Measurements from ENCODE around the gene PNKD.

Gene PNKD, protein sequence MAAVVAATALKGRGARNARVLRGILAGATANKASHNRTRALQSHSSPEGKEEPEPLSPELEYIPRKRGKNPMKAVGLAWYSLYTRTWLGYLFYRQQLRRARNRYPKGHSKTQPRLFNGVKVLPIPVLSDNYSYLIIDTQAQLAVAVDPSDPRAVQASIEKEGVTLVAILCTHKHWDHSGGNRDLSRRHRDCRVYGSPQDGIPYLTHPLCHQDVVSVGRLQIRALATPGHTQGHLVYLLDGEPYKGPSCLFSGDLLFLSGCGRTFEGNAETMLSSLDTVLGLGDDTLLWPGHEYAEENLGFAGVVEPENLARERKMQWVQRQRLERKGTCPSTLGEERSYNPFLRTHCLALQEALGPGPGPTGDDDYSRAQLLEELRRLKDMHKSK

DNA sequence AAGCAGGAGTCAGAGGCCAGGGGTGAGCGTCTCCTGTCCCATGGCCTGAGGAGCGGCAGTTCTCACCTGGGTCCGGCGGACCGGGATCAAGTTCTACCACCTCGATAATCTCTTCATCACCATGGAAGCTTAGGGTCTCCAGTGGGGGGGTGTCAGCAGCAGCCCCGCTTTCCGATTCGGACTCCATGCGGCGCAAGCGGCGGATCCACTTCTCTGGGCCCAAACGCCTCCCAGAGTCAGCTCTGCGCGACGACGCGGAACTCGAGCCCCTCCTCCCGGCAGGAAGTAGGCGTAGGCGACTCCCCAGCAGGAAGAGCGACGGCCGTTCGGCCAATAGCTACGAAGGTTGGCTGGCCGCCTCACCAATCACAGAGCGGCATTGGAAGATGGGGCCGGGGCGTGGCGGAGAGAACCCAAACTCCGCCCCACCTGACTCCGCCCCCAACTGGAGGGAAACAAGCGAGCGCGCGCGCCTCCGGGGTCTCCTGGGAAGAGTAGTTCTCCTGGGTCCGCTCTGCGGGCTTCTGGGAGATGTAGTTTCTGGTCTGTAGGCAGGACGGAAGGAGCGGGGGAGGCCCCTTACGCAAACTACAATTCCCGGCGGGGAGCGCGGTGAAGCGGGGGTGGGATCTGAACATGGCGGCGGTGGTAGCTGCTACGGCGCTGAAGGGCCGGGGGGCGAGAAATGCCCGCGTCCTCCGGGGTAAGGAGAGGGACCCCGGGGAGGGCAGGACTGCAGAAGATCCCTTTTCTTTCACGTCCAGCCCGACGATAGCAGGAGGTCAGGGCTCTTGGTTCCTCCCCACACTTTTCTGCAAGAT is at the start of gene PNKD, which contains the start of gene AAMP:
Gene PNKD (plus strand): TSS at position 620 of the 821 bp plus-strand sequence. CDS start 17 bp downstream, at position 637.
Gene AAMP (minus strand): TSS at position 238 of the 821 bp plus-strand sequence. CDS start 51 bp downstream, at position 187.
- peak; percentile 100 for DNase-seq

DNA sequence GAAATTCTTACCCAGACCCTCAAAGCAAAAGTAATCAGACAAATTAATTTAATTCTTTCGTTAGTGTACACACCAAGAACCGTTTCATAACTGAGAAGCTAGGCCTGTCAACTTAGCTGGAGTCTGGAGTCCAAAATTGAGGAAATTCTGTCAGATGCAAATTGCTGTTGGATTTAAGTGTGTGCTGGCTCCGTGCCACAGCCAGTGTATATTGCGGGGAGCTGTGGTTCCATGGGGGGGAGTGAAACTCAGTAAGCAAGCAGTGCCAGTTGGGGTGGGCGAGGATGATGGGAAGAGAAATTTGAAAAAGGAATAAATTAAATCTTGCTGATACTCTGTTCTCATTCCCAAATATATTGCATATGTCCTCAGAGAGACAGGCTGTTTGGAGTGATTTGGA is 49.3 kb upstream of the PNKD start:
- DNase-seq, result no peak

DNA sequence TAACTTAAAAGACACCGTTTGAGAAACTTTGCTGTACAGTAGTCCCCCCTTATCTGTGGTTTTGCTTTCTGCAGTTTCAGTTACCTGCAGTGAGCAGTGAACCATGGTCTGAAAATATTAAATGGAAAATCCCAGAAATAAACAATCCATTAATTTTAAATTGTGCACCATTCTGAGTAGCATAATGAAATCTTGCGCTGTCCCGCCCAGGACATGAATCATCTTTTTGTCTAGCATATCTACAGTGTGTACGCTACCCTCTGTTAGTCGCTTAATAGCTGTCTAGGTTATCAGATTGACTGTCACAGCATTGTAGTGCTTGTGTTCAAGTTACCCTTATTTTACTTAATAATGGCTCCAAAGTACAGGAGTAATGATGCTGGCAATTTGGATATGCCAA is 47.3 kb upstream of the PNKD start:
- peak; percentile 37 for DNase-seq

DNA sequence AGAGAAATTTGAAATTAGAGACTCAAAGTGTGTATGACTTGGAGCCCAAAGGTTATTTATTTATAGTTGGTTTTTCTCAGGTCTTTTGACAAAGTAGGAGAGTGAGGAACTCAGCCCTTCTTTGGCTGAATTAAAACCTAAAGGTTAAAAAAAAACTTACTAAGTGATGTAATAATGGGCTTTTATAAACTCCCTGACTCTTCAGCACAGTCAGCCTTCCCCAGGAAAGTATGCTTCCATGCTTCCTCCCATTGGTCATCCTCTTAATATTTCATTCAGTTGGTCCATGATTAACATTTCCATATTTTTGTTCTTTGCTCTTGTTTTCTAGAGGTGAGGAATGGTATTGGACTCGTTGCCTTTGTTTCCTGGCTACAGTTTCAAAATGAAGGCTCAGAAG is 46.1 kb upstream of the PNKD start:
- DNase-seq, result no peak

DNA sequence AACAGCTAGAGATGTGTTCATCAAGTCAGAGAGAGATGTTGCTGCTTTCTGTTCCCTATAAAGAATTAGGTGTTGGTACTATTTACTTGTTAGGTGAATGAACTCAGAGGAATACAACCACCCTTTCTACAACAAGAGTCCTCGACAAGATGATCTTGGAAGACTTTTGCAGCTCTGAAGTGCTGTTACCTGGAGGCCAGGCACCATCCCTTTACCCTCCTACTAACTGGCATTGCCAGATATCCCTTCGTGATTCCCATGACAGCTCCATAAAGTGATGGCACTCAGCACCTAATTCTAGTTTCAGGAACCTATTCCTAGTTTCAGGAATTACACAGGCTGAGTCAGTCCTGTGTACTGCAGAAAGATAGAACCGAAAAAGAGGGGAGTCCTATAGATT is 43.4 kb upstream of the PNKD start:
- DNase-seq, result no peak

DNA sequence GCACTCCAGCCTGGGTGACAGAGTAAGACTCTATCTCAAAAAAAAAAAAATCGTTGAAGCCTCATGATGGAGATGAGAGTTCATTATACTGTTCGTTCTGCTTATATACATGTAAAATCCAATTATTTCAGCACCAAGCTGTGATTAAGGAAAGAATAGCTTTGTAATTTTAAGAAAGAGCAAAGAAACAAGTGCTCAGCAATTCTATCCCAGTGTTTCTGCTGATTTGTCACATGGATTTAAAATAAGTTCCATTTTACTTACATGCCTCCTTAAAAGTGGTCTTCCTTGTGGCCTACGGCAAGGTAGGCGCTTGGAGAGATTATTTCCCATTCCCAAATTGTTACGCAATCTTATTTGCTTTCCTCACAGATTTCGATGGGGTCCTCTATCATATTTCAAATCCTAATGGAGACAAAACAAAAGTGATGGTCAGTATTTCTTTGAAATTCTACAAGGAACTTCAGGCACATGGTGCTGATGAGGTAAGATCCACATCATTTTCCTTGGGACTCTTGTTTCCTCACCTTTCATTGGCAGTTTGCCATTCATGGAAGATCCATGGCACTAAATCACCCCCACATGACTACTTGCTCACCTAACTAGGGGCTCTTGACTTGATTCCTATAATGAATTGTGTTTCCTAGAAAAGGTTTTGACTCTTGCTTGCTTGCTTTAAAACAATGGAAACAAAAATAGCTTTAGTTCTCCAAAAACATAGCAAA is 41.8 kb upstream of the PNKD start:
- no peak for DNase-seq

DNA sequence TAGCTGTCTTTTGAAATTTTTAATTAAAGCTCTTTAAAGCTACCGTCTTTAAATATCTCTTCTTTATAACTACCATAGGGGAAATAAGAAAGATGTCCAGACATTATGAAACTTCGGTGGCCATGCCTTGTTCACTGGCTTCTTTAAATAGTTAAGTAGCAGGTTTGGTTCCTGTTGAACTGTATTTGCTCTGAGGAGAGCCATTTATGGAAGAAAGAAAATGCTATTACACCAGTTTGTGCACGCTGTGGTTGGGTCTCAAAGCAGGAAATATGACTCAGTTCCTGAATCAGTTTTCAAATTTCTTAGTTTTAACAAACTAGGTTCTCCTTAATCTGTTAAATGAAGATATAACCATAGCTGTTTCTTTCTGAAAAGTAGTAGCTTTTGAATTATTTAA is 41.1 kb upstream of the PNKD start:
- peak; percentile 69 for DNase-seq

DNA sequence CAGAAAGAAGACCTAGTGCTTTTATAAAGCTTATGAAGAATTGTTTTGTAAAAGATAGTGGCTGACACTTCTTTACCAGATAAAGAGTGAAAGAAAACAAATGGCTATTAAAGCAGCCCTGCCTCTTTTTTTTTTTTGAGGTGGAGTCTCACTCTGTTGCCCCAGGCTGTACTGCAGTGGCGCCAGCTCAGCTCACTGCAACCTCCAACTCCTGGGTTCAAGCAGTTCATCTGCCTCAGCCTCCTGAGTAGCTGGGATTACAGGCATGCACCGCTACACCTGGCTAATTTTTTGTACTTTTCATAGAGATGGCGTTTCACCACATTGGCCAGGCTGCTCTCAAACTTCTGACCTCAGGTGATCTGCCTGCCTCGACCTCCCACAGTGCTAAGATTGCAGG is 40.5 kb upstream of the PNKD start:
- DNase-seq, result no peak

DNA sequence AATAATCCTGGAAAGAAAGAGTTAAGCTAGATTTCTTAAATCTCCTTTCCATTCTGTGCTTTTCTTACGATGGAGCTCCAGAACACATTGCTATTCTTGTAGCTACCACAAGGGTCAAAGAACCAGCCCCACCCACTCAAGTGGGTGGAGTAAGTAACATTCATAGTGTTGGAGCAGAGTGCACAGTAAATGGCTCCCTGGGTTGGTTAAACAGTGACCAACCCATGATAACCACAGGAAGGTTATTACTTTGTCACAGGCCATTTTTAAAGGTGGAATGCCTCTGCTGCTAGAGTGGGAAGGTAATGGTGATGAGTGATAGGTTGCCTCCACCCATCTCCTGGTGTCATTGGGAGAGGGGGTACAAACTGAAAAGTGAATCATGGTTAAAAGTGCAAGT is 39.4 kb upstream of the PNKD start:
- DNase-seq, result peak; percentile 60

DNA sequence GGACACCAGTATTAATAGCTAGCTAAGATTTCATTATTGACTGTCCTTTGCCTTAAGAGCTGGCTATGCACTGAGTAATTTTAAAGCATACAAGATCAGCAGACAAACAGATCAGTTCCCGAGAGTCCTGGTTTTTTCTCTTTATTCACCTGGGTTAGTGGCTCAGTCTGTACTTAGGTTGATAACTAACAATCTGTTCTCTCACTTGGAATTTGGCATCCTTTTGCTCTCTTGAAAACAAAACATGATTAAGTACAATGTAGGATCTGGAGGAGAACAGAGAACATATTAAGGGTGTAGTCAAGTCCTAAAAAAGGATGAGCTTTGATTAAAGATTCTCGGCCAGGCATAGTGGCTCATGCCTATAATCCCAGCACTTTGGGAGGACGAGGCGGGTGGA is 36.8 kb upstream of the PNKD start:
- DNase-seq, result no peak

DNA sequence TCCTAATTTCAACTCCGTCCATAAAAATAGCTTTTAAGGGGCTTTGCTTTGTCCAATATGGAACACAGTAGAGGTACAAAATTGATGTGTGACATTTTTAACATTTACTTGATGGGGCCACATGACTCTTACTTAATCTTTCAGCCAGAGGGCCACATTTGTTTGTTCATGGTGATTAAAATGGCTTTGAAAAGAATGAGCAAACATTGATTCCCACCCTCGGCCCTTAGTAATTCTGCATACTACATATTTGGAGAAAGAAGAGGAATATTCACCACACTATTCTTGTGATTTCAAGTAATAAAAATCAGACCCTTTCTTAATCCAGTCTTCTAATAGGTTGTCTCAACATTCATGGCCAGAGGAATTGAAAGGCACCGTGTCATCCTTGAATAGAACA is 35.8 kb upstream of the PNKD start:
- no peak for DNase-seq

DNA sequence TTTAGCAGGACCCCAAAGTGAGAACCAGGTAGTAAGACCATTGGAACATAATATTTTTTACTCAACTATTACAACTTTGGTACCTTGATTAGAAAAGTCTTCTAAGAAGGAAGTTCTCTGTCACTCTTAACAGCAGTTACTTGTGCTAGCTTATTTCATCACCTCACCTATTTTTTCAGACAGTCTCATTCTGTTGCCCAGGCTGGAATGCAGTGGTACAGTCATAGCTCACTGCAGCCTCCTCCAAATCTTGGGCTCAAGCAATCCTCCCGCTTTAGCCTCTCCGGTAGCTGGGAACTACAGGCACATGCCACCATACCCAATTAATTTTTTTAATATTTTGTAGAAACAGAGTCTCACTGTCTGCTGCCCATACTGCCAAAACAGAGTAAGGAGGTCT is 35.3 kb upstream of the PNKD start:
- DNase-seq, result no peak

DNA sequence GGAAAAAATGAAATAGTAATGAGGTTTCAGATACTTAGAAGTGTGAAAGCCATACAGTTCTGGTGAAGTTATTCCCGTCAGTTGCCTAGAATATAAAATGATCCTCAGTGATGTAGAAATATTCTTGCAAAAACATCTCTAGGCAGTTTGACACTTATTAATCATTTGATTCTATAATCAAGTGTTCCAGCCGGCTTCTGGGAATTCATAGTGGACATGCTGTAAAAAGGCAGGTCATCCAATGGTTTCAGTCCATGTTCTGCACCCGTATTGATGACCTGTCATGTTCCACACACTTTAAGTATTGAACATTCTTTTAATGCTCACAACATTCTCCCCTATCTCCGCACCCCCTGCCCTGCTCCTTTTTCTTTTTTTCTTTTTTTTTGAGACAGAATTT is 33.5 kb upstream of the PNKD start:
- no peak for DNase-seq

DNA sequence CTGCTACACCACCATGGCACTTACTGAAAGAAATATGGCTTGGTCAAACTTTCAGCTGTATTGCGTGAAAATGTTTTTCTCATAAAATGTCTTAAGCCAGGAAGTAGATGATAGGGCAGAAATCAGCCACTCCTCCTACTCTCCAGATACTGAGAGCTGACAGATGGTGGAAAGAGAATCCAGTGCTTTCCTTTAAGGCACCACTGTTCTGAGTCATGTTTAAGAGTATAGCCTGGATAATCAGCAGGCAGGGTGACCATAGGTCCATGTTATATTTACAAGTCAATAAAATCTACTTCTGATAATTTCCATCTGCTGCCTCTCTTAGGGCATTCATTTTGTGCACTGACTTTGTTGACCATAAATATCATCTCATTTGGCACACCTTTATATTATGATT is 31.4 kb upstream of the PNKD start:
- DNase-seq, result no peak

DNA sequence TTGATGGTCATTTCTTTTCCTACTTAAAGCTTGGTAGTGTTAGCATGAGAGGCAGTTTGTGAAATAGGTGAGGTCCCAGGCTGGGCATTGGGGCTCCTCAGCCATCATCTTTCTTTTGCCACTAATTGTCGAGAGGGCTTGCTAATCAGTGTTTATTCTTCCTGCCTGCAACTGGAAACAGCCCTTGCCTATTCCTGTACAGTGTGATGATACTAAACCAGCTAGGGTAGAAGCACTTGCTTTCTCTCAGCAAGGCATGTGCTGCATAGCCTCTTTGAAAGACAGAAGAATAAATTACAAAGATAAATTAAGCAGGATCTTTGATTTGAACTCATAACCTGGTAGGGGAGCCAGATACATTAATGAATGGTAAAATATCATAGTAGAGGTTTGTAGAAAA is 26.1 kb upstream of the PNKD start:
- no peak for DNase-seq

DNA sequence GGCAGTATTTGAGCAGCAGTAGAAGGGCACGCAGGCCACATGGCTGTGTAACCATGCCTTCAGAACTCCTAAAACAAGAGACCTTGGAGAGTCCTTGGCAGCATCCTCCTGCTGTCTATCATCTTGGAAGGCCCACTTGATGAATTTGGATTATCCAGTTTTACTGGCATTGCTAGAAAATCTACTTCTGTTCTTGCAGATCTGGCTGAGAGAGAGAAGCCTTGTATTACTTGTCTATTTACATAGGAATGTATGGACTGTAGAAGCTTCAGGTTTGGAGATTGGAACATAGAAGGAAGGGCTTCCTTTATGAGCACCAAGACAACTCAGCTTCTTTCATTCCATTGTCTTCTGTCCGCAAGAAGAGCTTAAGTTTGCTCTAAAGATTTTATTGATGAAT is 25.7 kb upstream of the PNKD start:
- DNase-seq, result no peak

DNA sequence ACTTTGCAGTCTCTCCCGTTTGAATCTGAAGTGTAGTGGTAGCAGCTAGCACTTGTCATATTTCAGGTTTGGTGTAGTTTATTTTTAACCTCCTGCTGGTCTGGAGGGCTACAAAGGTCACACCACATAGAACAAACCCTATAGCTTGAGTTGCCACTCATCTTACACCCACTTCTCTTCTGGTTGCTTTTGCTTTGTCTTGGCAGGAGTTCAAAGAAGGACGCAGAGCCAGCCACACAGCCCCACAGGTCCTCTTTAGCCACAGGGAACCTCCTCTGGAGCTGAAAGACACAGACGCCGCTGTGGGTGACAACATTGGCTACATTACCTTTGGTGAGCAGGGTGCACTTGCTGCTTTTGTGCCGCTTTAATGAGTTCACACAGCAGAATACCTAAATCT is 25.1 kb upstream of the PNKD start:
- DNase-seq, result no peak

DNA sequence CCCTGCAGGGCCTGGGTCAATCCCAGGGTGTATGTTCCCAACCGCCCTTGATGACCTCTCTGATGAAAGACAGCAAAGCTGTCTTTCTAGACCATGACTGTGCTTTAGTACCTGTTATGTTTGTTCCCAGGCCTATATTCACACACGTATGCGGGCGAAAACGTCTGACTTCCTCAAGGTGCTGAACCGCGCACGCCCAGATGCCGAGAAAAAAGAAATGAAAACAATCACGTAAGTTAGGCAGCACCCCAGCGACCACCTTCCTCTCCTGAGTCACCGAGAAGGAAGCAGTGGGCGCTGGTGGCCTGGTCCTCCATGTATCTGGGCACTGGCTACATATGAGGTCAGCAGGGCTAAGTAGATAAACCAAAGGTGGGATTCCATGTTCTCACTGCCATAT is 20.6 kb upstream of the PNKD start:
- no peak for DNase-seq

DNA sequence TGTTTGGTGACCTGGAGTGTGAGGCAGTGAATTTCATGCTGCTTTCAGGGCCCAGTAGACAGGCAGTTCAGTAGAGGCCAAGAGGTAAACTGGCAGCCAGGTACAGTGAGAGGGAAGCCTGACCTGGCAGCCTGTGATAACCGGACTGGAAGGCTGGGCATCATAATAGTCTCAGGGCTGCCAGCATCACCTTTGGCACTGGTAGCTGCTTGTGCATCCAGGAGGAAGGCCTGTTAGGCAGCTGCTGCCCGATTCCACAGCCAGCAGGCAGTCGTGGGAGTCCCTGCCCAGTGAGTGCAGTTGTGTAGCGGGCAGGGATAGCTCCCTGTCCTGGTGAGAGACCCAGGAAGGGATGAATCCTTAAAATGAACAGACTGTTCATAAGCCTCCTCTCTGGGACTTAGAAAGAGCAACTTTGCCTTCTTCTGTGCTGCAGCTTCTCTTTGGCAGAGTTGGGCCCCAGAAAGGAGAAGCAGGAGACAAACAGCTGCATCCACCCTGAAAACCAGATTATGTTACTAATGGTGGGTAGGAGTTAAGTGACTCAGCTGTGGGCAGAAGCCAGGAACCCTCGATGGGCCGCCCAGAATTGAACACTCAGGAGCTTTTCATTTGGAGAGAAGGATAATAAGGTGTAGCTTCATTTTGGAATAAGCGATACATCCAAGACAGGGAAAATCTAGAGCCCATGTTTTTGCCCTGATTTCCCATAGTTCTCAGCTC is 17.6 kb upstream of the PNKD start:
- no peak for DNase-seq

DNA sequence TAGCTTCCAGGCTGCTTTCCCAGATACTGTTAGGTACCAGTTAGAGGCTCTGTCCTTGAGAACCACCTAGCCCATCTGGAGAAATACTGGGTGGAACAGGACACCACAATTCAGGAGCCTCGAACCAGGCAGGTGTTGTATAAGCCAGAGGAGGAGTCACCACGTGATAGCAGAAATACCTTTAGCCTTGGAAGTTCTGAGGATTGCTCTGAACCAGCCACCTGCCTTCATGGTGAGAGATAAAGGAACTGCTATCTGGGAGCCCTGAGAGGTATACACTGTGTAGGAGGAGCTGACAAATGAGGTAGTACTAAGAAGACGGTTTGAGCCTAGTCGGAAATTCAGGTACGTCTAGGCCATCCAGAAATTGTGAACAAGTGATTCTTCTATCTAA is 17.1 kb upstream of the PNKD start:
- DNase-seq, result no peak

DNA sequence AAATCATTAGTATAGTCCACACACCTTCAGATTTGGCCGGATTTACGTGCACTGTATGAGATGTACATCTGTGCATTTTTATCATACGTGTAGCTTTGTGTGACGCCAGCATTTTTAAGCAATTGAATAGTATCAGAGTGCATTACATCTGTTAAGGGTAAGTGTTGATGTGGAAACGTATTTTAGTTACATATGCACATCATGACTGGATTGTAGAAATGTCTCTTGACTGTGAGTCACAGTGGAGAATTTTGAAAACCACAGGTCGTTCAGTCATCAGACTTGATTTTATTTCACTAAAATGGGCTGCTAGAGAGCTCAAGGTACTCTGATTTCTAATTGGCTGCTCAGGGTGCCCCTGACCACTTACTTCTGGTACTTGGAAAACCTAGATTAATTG is 14.9 kb upstream of the PNKD start:
- DNase-seq, result no peak

DNA sequence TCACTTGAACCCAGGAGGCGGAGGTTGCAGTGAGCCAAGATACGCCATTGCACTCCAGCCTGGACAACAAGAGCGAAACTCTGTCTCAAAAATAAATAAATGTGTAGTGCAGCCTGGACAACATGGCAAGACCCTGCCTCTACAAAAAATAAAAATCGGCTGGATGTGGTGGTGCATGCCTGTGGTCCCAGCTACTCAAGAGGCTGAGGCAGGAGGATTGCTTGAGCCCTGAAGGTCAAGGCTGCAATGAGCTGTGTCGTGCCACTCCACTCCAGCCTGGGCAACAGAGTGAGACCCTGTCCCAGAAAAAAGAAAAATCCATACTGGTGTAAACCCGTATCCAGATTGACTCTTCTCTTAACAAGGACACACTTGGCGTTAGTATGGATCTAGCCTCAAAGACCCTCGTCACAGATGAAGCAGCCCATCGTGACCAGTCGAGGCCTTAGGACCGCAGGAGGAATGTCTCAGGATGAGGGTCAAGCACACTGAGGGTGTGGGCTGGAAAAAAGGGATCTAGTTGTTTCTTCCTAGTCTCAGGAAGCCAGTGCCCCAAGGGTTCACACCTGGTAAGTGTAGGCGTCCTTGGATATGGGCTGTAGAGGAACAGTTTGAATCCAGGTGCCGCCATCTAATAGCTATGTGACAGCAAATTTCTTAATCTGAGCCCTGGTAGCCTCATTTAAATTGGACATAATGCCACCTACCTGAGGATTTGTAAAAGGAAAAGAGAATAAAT is 13.5 kb upstream of the PNKD start:
- no peak for DNase-seq
